Omental fat pad (tissue), 4 donors: Measurements from ENCODE around the gene MRC1. TPM values are rescaled to one million over a fixed set of nuclear protein-coding genes. Genes with fewer than 3 reads are reported as not detected.

ENCODE experiments used
- ATAC-seq: fragments of 150-250 bp; one replicate; pipeline ENCODE4 v1.9.1; 2016; ENCODE audit warnings: mild to moderate bottlenecking, moderate library complexity; ENCODE audit not compliant: low FRiP score
- DNase-seq: peaks from one replicate; pipeline ENCODE4 v3.0.0-alpha.2; 2019; ENCODE audit warnings: low spot score
- total RNA-seq, 4 donors: library from RNA; depleted of rRNA; stranded (reverse); fragments of >200 nt; gene quantifications; one replicate each; pipeline ENCODE4 v1.1.0, GENCODE V29; 2016
- TF ChIP-seq, protein P1 (sequence below), 3 donors: fragments of 450-650 bp; IDR thresholded peaks; one replicate each; pipeline ENCODE4 v1.5.1; 2016 to 2017; ENCODE audit warnings: antibody characterized with exemption in 3 of 3, mild to moderate bottlenecking in 3 of 3, moderate library complexity in 2 of 3

The MRC1 gene
- total RNA-seq, 4 donors from 2014 or later = 130 to 206 (median 139) TPM

DNA sequence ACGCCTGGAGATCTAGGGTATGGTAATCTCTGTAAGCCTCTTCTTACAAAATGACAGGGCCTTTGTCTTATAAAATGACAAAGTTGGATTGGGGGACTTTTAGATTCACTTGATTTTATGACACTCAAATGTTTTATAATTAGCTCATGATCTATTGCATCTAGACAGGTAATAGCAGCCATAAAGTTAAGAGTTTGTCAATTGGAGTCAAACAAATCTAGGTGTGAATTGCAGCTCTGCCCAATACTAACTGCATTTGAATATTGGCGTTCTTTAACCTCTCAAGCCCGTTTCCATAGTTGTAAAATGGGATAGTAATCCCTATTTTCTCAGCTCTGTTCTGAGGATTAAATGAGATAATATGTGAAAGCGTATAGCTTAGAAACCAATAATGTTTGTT, 14.1 kb upstream of the MRC1 start:
- TF ChIP-seq, protein P1, sequence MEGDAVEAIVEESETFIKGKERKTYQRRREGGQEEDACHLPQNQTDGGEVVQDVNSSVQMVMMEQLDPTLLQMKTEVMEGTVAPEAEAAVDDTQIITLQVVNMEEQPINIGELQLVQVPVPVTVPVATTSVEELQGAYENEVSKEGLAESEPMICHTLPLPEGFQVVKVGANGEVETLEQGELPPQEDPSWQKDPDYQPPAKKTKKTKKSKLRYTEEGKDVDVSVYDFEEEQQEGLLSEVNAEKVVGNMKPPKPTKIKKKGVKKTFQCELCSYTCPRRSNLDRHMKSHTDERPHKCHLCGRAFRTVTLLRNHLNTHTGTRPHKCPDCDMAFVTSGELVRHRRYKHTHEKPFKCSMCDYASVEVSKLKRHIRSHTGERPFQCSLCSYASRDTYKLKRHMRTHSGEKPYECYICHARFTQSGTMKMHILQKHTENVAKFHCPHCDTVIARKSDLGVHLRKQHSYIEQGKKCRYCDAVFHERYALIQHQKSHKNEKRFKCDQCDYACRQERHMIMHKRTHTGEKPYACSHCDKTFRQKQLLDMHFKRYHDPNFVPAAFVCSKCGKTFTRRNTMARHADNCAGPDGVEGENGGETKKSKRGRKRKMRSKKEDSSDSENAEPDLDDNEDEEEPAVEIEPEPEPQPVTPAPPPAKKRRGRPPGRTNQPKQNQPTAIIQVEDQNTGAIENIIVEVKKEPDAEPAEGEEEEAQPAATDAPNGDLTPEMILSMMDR (IDR thresholded peaks at IDR 0.05) = no peak
- no peak for DNase-seq

DNA sequence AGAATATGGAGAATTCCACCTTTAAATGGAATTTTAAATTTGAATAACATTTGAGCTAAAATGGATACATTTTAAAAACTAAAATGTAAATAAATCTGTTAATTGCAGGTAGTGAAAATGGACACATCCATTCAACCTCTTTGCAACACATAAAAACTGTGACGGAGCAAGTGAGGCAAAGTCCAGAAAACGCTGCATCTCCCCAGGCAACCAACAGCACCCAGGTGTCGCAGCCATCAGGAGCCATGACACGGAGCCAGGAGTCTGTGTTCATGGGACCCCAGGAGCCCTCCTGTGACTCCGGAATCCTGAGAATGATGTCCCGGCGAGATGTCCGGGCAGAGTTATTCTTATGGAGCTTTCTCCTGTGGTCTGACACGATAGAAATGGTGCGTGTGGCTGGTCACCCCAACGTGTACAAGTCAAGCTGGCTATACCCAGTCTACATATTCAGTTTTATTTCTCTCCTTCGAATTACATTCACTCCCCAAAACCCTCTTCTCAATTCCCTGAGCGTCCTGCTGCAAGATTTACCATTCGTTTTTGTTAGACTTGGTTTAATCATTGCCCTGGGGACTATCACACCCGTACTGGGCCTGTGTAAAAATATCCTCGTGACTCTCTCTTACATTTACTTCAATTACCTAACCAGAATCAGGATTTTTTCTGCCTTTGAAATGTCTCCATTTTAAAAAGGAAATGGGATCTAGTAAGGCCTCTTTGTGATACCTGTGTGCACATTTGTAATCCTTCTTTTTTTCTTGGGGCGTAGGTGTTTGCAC, 13.1 kb upstream of the MRC1 start:
- no peak for ATAC-seq
- no peak for DNase-seq
- TF ChIP-seq, protein P1 (IDR thresholded peaks at IDR 0.05) = no peak

More for the DNA sequence above, 14.1 kb upstream of the MRC1 start:
- ATAC-seq = no peak

DNA sequence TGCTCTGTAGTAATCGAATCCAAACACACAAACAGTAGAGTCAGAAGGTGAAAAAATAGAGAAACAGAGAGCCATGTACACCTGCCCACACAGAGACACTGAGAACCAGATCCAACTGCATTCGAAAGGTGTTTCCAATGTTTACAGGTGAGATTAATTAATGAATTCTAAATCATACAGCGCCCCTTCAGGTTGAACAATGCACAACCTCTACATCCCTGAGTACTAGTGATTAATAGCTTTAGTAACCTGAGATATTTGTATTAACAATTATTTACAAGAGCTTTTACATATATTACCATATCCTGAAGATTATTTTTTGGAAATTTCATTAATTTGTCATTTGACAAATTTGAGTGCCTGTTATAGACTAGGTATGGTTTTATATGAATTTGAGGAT, 7.6 kb upstream of the MRC1 start:
- no peak for DNase-seq
- TF ChIP-seq, protein P1 (IDR thresholded peaks at IDR 0.05) = no peak

GRCh38 chr10:17802350-17802749, 6.8 kb upstream of the MRC1 start:
- ATAC-seq (no peak), DNase-seq (no peak)
- TF ChIP-seq, protein P1 (IDR thresholded peaks at IDR 0.05) = no peak

More for the DNA sequence above, 7.6 kb upstream of the MRC1 start:
- no peak for ATAC-seq

DNA sequence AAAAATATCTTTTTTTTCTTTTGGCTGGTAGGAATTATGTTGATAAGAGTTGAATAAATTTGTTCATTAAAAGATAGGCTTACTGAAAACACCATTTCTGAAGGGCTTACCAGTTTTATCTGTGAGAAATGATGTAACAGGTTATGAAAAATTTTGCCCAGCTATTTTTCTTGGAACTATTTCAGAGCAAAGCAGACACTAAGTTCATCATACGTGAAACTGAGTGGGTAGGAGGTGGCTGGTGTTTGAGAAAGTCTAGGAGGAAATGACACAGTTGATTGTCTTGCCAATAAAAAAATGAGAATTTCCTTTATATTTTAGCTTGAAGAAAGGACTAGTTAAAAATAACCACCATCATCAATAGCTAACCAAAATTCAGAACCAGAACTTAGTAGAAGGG, 6.2 kb upstream of the MRC1 start:
- ATAC-seq (peak; percentile 76), DNase-seq (no peak)
- TF ChIP-seq, protein P1 (IDR thresholded peaks at IDR 0.05) = no peak

- ATAC-seq (no peak), DNase-seq (no peak)
- TF ChIP-seq, protein P1 (IDR thresholded peaks at IDR 0.05) = no peak
Observed at GRCh38 chr10:17805330-17805729, 3.8 kb upstream of the MRC1 start.
